HepG2 (cell line): ENCODE results near the gene TEDC2. TPM values are rescaled to one million over a fixed set of nuclear protein-coding genes. Genes with fewer than 3 reads are reported as not detected.

Experiments used
- ATAC-seq: fragments of 200-7000 bp; cut with Tn5 transposase; 3 replicates; pipeline ENCODE4 v1.9.1; 2020; ENCODE audit warnings: mild to moderate bottlenecking, moderate library complexity
- BruUV-seq: library from RNA; stranded (reverse); fragments of 400-500 nt; replicated peaks from 2 replicates; lab custom pipeline; 2021; lab: Mats Ljungman, UMichigan
- CTCF ChIA-PET: fragments of 300-600 bp; formaldehyde crosslinking; extraction: SDS; loops from one replicate; lab custom pipeline; 2021; ENCODE audit warnings: low total read pairs, inconsistent platforms, low intra/inter-chr PET ratio; lab: Yijun Ruan, JAX
- POLR2A ChIA-PET: fragments of 350-600 bp; sonication (Branson Sonifier 250); formaldehyde crosslinking; loops from one replicate; lab custom pipeline; 2020; ENCODE audit warnings: antibody characterized with exemption, inconsistent platforms; lab: Yijun Ruan, JAX
- DNase-seq: peaks from one replicate; pipeline ENCODE4 v3.0.0-alpha.2; 2015; ENCODE audit warnings: low spot score
- FAIRE-seq: peaks from 3 replicates; lab custom pipeline; 2011; peaks lifted over from hg19 to GRCh38; lab: Jason Lieb, UNC
- H2AFZ ChIP-seq: one replicate; pipeline ENCODE4 v1.6.1; 2011; ENCODE audit warnings: low read length, inconsistent platforms
- H3K27ac ChIP-seq: fragments of 300-600 bp; 3 replicates; pipeline ENCODE4 v1.8.0; 2011; ENCODE audit warnings: mixed run types, mild to moderate bottlenecking, mixed read lengths, low read length, inconsistent platforms; ENCODE audit not compliant: insufficient read depth; ENCODE audit errors: extremely low read length
- H3K27me3 ChIP-seq, 2 experiments: fragments of 200-600 bp in 1 of 2; 2 replicates in 1 of 2; 3 replicates in 1 of 2; pipeline versions ENCODE4 v1.6.0 to v1.8.0; 2011; ENCODE audit warnings: low read length in 2 of 2, mild to moderate bottlenecking in 2 of 2, moderate library complexity in 2 of 2, inconsistent platforms in 1 of 2; ENCODE audit not compliant: insufficient read depth in 2 of 2, control insufficient read depth in 1 of 2
- H3K36me3 ChIP-seq, 2 experiments: fragments of 200-600 bp in 1 of 2; replicated peaks in 1 of 2; 2 replicates in 1 of 2; 3 replicates in 1 of 2; pipeline versions ENCODE4 v1.5.1 to v1.8.0; 2011; ENCODE audit warnings: low read length in 2 of 2, inconsistent platforms in 1 of 2; ENCODE audit not compliant: insufficient read depth in 2 of 2, control insufficient read depth in 1 of 2
- H3K4me1 ChIP-seq: 2 replicates; pipeline ENCODE4 v1.5.1; 2012; ENCODE audit warnings: low read length, inconsistent platforms; ENCODE audit not compliant: insufficient read depth
- H3K4me2 ChIP-seq: 2 replicates; pipeline ENCODE4 v1.6.0; 2011; ENCODE audit warnings: low read depth, low read length, inconsistent platforms
- H3K4me3 ChIP-seq, 3 experiments: fragments of 200-600 bp in 1 of 3; sonication (generic), shearing (Covaris generic) in 1 of 3; replicated peaks in 1 of 3; 2 replicates each; pipeline ENCODE4 v1.5.1; 2011 to 2016; ENCODE audit warnings: low read length in 3 of 3, inconsistent platforms in 2 of 3, low read depth in 2 of 3, mild to moderate bottlenecking in 2 of 3, control low read depth in 1 of 3, mixed read lengths in 1 of 3; ENCODE audit not compliant: insufficient read depth in 1 of 3
- H3K79me2 ChIP-seq: one replicate; pipeline ENCODE4 v1.6.1; 2011; ENCODE audit warnings: low read length, inconsistent platforms; ENCODE audit not compliant: insufficient read depth
- H3K9ac ChIP-seq: 2 replicates; pipeline ENCODE4 v1.6.0; 2011; ENCODE audit warnings: mild to moderate bottlenecking, low read depth, low read length, inconsistent platforms; ENCODE audit not compliant: insufficient read depth
- H3K9me3 ChIP-seq: 2 replicates; pipeline ENCODE4 v1.5.1; 2012; ENCODE audit warnings: mild to moderate bottlenecking, low read length
- H4K20me1 ChIP-seq: 2 replicates; pipeline ENCODE4 v1.6.0; 2011; ENCODE audit warnings: inconsistent platforms, mild to moderate bottlenecking, low read length, moderate library complexity; ENCODE audit not compliant: insufficient read depth
- ATF7-NPFF ChIP-seq: sonication (generic); formaldehyde crosslinking; IDR thresholded peaks from 2 replicates; pipeline ENCODE4 v1.8.1; 2023; ENCODE audit warnings: mild to moderate bottlenecking, low read depth, missing genetic modification reagents, moderate library complexity
- MAF1 ChIP-seq: sonication (generic); formaldehyde crosslinking; IDR thresholded peaks from 2 replicates; pipeline ENCODE4 v1.5.0; 2020; ENCODE audit warnings: missing genetic modification reagents, borderline replicate concordance
- REPIN1 ChIP-seq: sonication (generic); formaldehyde crosslinking; IDR thresholded peaks from 2 replicates; pipeline ENCODE4 v1.8.0; 2022; ENCODE audit warnings: missing genetic modification reagents, low read depth, mild to moderate bottlenecking, borderline replicate concordance
- REST ChIP-seq, 2 experiments: IDR thresholded peaks; 2 replicates each; pipeline ENCODE4 v1.6.1; 2011 to 2012; ENCODE audit warnings: low read length in 2 of 2, borderline replicate concordance in 1 of 2, low read depth in 1 of 2, mild to moderate bottlenecking in 1 of 2, moderate library complexity in 1 of 2
- SOX6 ChIP-seq, 2 experiments: fragments of 450-650 bp in 1 of 2; sonication (generic) in 1 of 2; formaldehyde crosslinking in 1 of 2; IDR thresholded peaks; 2 replicates each; pipeline versions ENCODE4 v1.4.0 to v1.6.1; 2017 to 2020; ENCODE audit warnings: antibody characterized with exemption in 1 of 2, mild to moderate bottlenecking in 1 of 2, missing genetic modification reagents in 1 of 2
- THAP8 ChIP-seq: sonication (generic); formaldehyde crosslinking; IDR thresholded peaks from 2 replicates; pipeline ENCODE4 v1.5.1; 2020; ENCODE audit warnings: missing genetic modification reagents, mild to moderate bottlenecking, borderline replicate concordance
- TOE1 ChIP-seq: sonication (generic); formaldehyde crosslinking; IDR thresholded peaks from 2 replicates; pipeline ENCODE4 v1.4.0; 2020; ENCODE audit warnings: mild to moderate bottlenecking, missing genetic modification reagents
- ZC3H13 ChIP-seq: sonication (generic); formaldehyde crosslinking; IDR thresholded peaks from 2 replicates; pipeline ENCODE4 v1.8.1; 2023; ENCODE audit warnings: mild to moderate bottlenecking, missing genetic modification reagents, moderate library complexity
- ZFP36 ChIP-seq: fragments of 150-350 bp; IDR thresholded peaks from 2 replicates; pipeline ENCODE4 v1.6.1; 2018; ENCODE audit warnings: borderline replicate concordance, low read length, low read depth; ENCODE audit not compliant: partially characterized antibody
- ZMAT5 ChIP-seq: sonication (generic); formaldehyde crosslinking; IDR thresholded peaks from 2 replicates; pipeline ENCODE4 v1.5.0; 2020; ENCODE audit warnings: mild to moderate bottlenecking, low read depth, missing genetic modification reagents, borderline replicate concordance
- ZNF230 ChIP-seq: sonication (generic); formaldehyde crosslinking; IDR thresholded peaks from 2 replicates; pipeline ENCODE4 v1.4.0; 2020; ENCODE audit warnings: mild to moderate bottlenecking, missing genetic modification reagents
- ZNF569 ChIP-seq: sonication (generic); formaldehyde crosslinking; IDR thresholded peaks from 2 replicates; pipeline ENCODE4 v1.5.0; 2020; ENCODE audit warnings: mild to moderate bottlenecking, missing genetic modification reagents, moderate library complexity, borderline replicate concordance
- ZNF770 ChIP-seq: sonication (generic); formaldehyde crosslinking; IDR thresholded peaks from 2 replicates; pipeline ENCODE4 v1.5.0; 2020; ENCODE audit warnings: mild to moderate bottlenecking, missing genetic modification reagents
- ZNF773 ChIP-seq: sonication (generic); formaldehyde crosslinking; IDR thresholded peaks from 2 replicates; pipeline ENCODE4 v1.4.0; 2020; ENCODE audit warnings: missing genetic modification reagents, borderline replicate concordance
- WGBS: methylation state at CpG from one replicate; pipeline ENCODE4 v1.1.6; 2017; ENCODE audit warnings: low lambda C conversion rate; 5-methylcytosine and 5-hydroxymethylcytosine counted together
- in situ Hi-C: cut with HindIII; loops from 2 replicates; pipeline ENCODE4 v1.10.0; 2017; ENCODE audit warnings: low pct_unique_long_range_greater_than_20kb; ENCODE audit not compliant: extremely low pct_ligation_motif_present
- intact Hi-C: fragments of 100-400 bp; cut with micrococcal nuclease; formaldehyde crosslinking; loops from one replicate; pipeline ENCODE4 v1.10.0; 2022; ENCODE audit not compliant: unreplicated experiment
- polyA plus RNA-seq, 8 experiments: library from polyadenylated mRNA; depleted of rRNA in 3 of 8; stranded (reverse) in 7 of 8; unstranded in 1 of 8; fragments of >200 nt; fragmentation: Illumina TruSeq in 4 of 8; extraction: Trizol in 4 of 8; gene quantifications; 2 replicates each; pipeline versions ENCODE4 v1.2.1 to v1.2.3, GENCODE V29; 2011 to 2016; ENCODE audit warnings: low read depth in 4 of 8, missing spikeins in 1 of 8, mixed read lengths in 1 of 8; ENCODE audit not compliant: insufficient read depth in 1 of 8
- total RNA-seq, 5 experiments: library from RNA; depleted of rRNA; stranded (reverse); fragments of >200 nt; fragmentation: Illumina TruSeq; extraction: Trizol; gene quantifications; 2 replicates each; pipeline ENCODE4 v1.2.3, GENCODE V29; 2016; ENCODE audit warnings: low read depth in 1 of 5

TEDC2 gene
- total and polyA plus RNA-seq, 2 of the 13 experiments (the other 11 are each of a cell fraction or from before 2014, with no cell fraction given) = 6.2 to 24.4 TPM

- TF ChIP-seq ZNF770 (CRISPR knock-in tag) = no peak
Measured at GRCh38 chr16:2428784-2429033, 31.2 kb upstream of the TEDC2 start (continued).

GRCh38 chr16:2429034-2429770, 30.7 kb upstream of the TEDC2 start, which contains the start of gene CCNF:
Gene CCNF (plus strand): TSS chr16:2429447. CDS start chr16:2429482, 35 bp downstream.
- peaks cover 10 to 28% of the 10 kb centered on the region in 2 experiments for H3K27me3 ChIP-seq
- H3K9me3 ChIP-seq = no peaks in the 10 kb centered on the region
- ChIA-PET CTCF (interaction anchor here (1.9 to 3.1 kb wide), 2 partner anchors 72 to 88 kb away, joined by 9 to 11 read pairs; partner anchors contain the start of gene ABCA3), POLR2A (no interaction called here)
- FAIRE-seq (peak; percentile 67), DNase-seq (peak; percentile 85), ATAC-seq (peak; percentile 88)
- BruUV-seq = no TSS peak
- peaks cover 28% of the 10 kb centered on the region for H3K4me1 ChIP-seq
- H3K27ac ChIP-seq = peak within 1 kb of the TSS; percentile 36
- in situ Hi-C loops (loop anchor here (5.0 kb wide), 1 partner anchor 73 kb away; no protein-coding TSS in a partner anchor), intact Hi-C loops (loop anchor here (5.0 kb wide), 1 partner anchor 87 kb away; the partner anchor contains the start of gene ABCA3)
- H2AFZ ChIP-seq = no peak within 1 kb of the TSS
- peaks cover 15% of the 10 kb centered on the region for H3K79me2 ChIP-seq
- H3K36me3 ChIP-seq = peaks cover 9 to 21% of the 10 kb centered on the region in 2 experiments
- peak within 1 kb of the TSS; percentile 84 for H3K9ac ChIP-seq
- peak within 1 kb of the TSS; percentile 97 for H3K4me2 ChIP-seq
- no peaks in the 10 kb centered on the region for H4K20me1 ChIP-seq
- peak within 1 kb of the TSS; percentile 82 to 87 (median 87) for H3K4me3 ChIP-seq
- WGBS = 0% methylated on average over 3 of the region's 103 CpGs
- TF ChIP-seq ZFP36 (no peak), ATF7-NPFF (CRISPR knock-in tag) (peak; percentile 54; the same call in 1 of the 2 replicates), ZNF773 (CRISPR knock-in tag) (peak; percentile 74; the same call in 1 of the 2 replicates), TOE1 (no peak; the same call in 1 of the 2 replicates), REPIN1 (CRISPR knock-in tag) (no peak), ZC3H13 (no peak), ZMAT5 (CRISPR knock-in tag) (no peak), THAP8 (no peak), ZNF230 (CRISPR knock-in tag) (peak; percentile 71; the same call in 1 of the 2 replicates), MAF1 (no peak), REST (IDR thresholded peaks at IDR 0.05; ENCODE audit: borderline replicate concordance in 1 of 2, low read depth in 1 of 2, low read length in 2 of 2) (no peak), ZNF569 (CRISPR knock-in tag) (no peak), SOX6 (IDR thresholded peaks at IDR 0.05) (no peak), SOX6 (CRISPR knock-in tag; IDR thresholded peaks at IDR 0.05) (no peak)
